Karpas-422 (cell line): ENCODE results near the gene STOML1. TPM values are rescaled to one million over a fixed set of nuclear protein-coding genes. Genes with fewer than 3 reads are reported as not detected.

Source experiments
- total RNA-seq: library from RNA; depleted of rRNA; stranded (reverse); fragments of >200 nt; shearing (Covaris generic); gene quantifications from 2 replicates; pipeline ENCODE4 v1.2.3, GENCODE V29; 2014; ENCODE audit warnings: low replicate concordance; rRNA removed

Gene STOML1
- total RNA-seq, 1 experiment from 2014 or later = 2.3 TPM

Other genes with a start within 250 kb of the STOML1 start
- not detected in 2 replicates for gene INSYN1, start 238.9 kb downstream of the STOML1 start, total RNA-seq
- gene TBC1D21, start 118.7 kb downstream of the STOML1 start, total RNA-seq = not detected in 2 replicates
- not detected in 2 replicates for gene LOXL1, start 65.8 kb downstream of the STOML1 start, total RNA-seq
- gene PML, start 2.4 kb upstream of the STOML1 start, total RNA-seq = 15.4 and 21.5 TPM in 2 replicates
- gene GOLGA6A, start 90.3 kb upstream of the STOML1 start, total RNA-seq = not detected in 2 replicates
- not detected in 2 replicates for gene ISLR2, start 138.3 kb upstream of the STOML1 start, total RNA-seq
- gene ISLR, start 181.4 kb upstream of the STOML1 start, total RNA-seq = not detected in 2 replicates
- 0.18 TPM in 1 of 2 replicates, not detected in the other for gene STRA6, start 210.5 kb upstream of the STOML1 start, total RNA-seq
- gene CCDC33, start 244.0 kb upstream of the STOML1 start, total RNA-seq = not detected in 2 replicates